Neural progenitor cell (in vitro differentiated cells): ENCODE results near the gene ACYP2. TPM values are rescaled to one million over a fixed set of nuclear protein-coding genes. Genes with fewer than 3 reads are reported as not detected.

Experiments
- DNase-seq: peaks from one replicate; pipeline ENCODE4 v3.0.0-alpha.2; 2016; ENCODE audit warnings: low spot score
- H2AFZ ChIP-seq: fragments of 200-600 bp; sonication (generic); replicated peaks from 2 replicates; pipeline ENCODE4 v1.6.1; 2016; ENCODE audit warnings: antibody characterized with exemption
- H3F3A ChIP-seq: fragments of 200-600 bp; sonication (generic); 2 replicates; pipeline ENCODE4 v1.6.1; 2016; ENCODE audit warnings: antibody characterized with exemption, low read depth
- H3K27ac ChIP-seq: fragments of 200-600 bp; sonication (generic); 2 replicates; pipeline ENCODE4 v1.5.1; 2016; ENCODE audit warnings: mild to moderate bottlenecking
- H3K27me3 ChIP-seq: fragments of 200-600 bp; sonication (generic); 2 replicates; pipeline ENCODE4 v1.6.1; 2016; ENCODE audit warnings: mild to moderate bottlenecking, moderate library complexity
- H3K36me3 ChIP-seq: fragments of 200-600 bp; sonication (generic); 2 replicates; pipeline ENCODE4 v1.5.1; 2016
- H3K4me1 ChIP-seq: fragments of 200-600 bp; sonication (generic); 2 replicates; pipeline ENCODE4 v1.6.1; 2016; ENCODE audit warnings: mixed run types
- H3K4me2 ChIP-seq: fragments of 200-600 bp; sonication (generic); 2 replicates; pipeline ENCODE4 v1.6.1; 2016
- H3K4me3 ChIP-seq: fragments of 200-600 bp; sonication (generic); 2 replicates; pipeline ENCODE4 v1.5.1; 2016
- H3K79me2 ChIP-seq: fragments of 200-600 bp; sonication (generic); 2 replicates; pipeline ENCODE4 v1.6.1; 2016; ENCODE audit warnings: low read depth
- H3K9ac ChIP-seq: fragments of 200-600 bp; sonication (generic); 2 replicates; pipeline ENCODE4 v1.6.1; 2016
- H3K9me3 ChIP-seq: fragments of 200-600 bp; sonication (generic); 2 replicates; pipeline ENCODE4 v1.5.1; 2016; ENCODE audit warnings: low read depth
- H4K20me1 ChIP-seq: fragments of 200-600 bp; sonication (generic); 2 replicates; pipeline ENCODE4 v1.6.1; 2016; ENCODE audit warnings: low read depth
- H3K27ac Mint-ChIP-seq: 3 replicates; pipeline ENCODE4 v1.8.0; 2021; ENCODE audit warnings: mixed read lengths
- H3K27me3 Mint-ChIP-seq: 2 replicates; pipeline ENCODE4 v1.8.0; 2022; ENCODE audit warnings: low read depth, mild to moderate bottlenecking, inconsistent platforms, moderate library complexity, mixed read lengths; ENCODE audit not compliant: insufficient read depth
- H3K36me3 Mint-ChIP-seq: 3 replicates; pipeline ENCODE4 v1.8.0; 2021; ENCODE audit warnings: mixed read lengths
- H3K4me1 Mint-ChIP-seq: 3 replicates; pipeline ENCODE4 v1.8.0; 2021; ENCODE audit warnings: mixed read lengths
- H3K4me3 Mint-ChIP-seq: 3 replicates; pipeline ENCODE4 v1.8.0; 2021; ENCODE audit warnings: mild to moderate bottlenecking, moderate library complexity, mixed read lengths
- H3K9me3 Mint-ChIP-seq: 3 replicates; pipeline ENCODE4 v1.8.0; 2020; ENCODE audit warnings: mixed read lengths
- EZH2 ChIP-seq: fragments of 200-600 bp; sonication (generic); IDR thresholded peaks from 2 replicates; pipeline ENCODE4 v1.6.1; 2017; ENCODE audit warnings: antibody characterized with exemption, mild to moderate bottlenecking, moderate library complexity
- EZH2phosphoT487 ChIP-seq: fragments of 200-600 bp; sonication (generic); IDR thresholded peaks from 2 replicates; pipeline ENCODE4 v1.6.1; 2017; ENCODE audit warnings: antibody characterized with exemption
- total RNA-seq: library from RNA; depleted of rRNA; stranded (reverse); fragments of >200 nt; gene quantifications from 2 replicates; pipeline ENCODE4 v1.2.3, GENCODE V29; 2015; ENCODE audit warnings: low replicate concordance
- TF ChIP-seq, protein P1 (sequence below): fragments of 200-600 bp; sonication (generic); IDR thresholded peaks from 2 replicates; pipeline ENCODE4 v1.5.1; 2017; ENCODE audit warnings: antibody characterized with exemption, mild to moderate bottlenecking

ACYP2 gene
- total RNA-seq, 1 donor from 2014 or later = 9.7 TPM

DNA sequence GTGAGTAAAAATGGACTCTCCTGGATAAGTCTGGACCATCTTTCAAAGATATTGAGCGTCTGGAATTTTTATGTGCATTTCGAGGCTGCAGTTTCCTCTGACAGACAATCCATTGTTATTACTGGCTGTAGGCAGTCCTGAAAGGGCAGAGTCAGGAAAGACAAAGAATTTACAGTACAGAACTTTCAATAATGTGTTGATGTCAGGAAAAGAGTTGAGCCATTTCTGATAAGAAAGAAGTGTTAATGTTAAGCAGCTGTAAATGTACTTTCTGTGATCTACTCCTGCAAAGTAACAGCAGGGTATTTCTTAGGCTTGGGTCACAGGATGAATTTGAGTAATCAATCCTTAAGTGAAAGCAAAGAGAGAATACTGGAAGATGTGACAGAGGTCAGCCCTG is 110.8 kb downstream of the ACYP2 start:
- Histone ChIP-seq H3K4me2 (no peak overlapping the region), H4K20me1 (no peaks in the 10 kb centered on the region), H3K4me1 (peaks cover 10% of the 10 kb centered on the region), H3K27ac (no peak overlapping the region), H3F3A (no peaks in the 10 kb centered on the region), H3K9me3 (no peaks in the 10 kb centered on the region), H3K9ac (no peak overlapping the region), H2AFZ (no peak overlapping the region), H3K79me2 (no peaks in the 10 kb centered on the region), H3K36me3 (no peaks in the 10 kb centered on the region), H3K4me3 (no peak overlapping the region), H3K27me3 (no peaks in the 10 kb centered on the region)
- Mint-ChIP-seq H3K4me1 (no peaks in the 10 kb centered on the region), H3K27ac (no peak overlapping the region), H3K36me3 (no peaks in the 10 kb centered on the region), H3K27me3 (peaks cover 4% of the 10 kb centered on the region), H3K9me3 (no peaks in the 10 kb centered on the region), H3K4me3 (no peak overlapping the region)
- TF ChIP-seq EZH2 (no peak), EZH2phosphoT487 (no peak)
- TF ChIP-seq, protein P1, sequence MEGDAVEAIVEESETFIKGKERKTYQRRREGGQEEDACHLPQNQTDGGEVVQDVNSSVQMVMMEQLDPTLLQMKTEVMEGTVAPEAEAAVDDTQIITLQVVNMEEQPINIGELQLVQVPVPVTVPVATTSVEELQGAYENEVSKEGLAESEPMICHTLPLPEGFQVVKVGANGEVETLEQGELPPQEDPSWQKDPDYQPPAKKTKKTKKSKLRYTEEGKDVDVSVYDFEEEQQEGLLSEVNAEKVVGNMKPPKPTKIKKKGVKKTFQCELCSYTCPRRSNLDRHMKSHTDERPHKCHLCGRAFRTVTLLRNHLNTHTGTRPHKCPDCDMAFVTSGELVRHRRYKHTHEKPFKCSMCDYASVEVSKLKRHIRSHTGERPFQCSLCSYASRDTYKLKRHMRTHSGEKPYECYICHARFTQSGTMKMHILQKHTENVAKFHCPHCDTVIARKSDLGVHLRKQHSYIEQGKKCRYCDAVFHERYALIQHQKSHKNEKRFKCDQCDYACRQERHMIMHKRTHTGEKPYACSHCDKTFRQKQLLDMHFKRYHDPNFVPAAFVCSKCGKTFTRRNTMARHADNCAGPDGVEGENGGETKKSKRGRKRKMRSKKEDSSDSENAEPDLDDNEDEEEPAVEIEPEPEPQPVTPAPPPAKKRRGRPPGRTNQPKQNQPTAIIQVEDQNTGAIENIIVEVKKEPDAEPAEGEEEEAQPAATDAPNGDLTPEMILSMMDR = no peak
- no peak for DNase-seq

DNA sequence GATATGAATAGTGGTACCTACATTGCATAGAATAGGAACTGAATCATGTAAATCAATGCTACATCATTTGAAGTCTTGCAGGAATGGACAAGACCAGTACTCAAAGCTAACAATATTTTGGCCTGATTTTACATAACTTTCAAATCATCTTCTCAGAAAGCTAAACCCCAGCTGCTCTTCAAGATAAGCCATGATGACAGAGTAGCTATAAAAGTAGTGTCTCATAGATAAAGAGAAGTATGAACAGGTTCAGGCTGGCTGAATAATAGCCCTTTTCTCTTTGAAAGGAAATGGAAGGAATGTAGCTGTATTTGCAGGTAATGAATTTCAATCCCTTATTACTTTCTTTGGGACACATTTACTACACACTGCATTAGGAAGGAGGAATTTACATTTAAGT is 112.4 kb downstream of the ACYP2 start:
- Histone ChIP-seq H3K4me3 (no peak overlapping the region), H3K36me3 (no peaks in the 10 kb centered on the region), H3K4me1 (peaks cover 10% of the 10 kb centered on the region), H4K20me1 (no peaks in the 10 kb centered on the region), H3K4me2 (no peak overlapping the region), H3K9ac (no peak overlapping the region), H3K27me3 (no peaks in the 10 kb centered on the region), H3K27ac (no peak overlapping the region), H3K9me3 (no peaks in the 10 kb centered on the region), H2AFZ (no peak overlapping the region), H3F3A (no peaks in the 10 kb centered on the region), H3K79me2 (no peaks in the 10 kb centered on the region)
- TF ChIP-seq EZH2 (no peak), EZH2phosphoT487 (no peak)
- TF ChIP-seq, protein P1 = no peak
- Mint-ChIP-seq H3K36me3 (no peaks in the 10 kb centered on the region), H3K4me1 (no peaks in the 10 kb centered on the region), H3K27me3 (peaks cover 4% of the 10 kb centered on the region), H3K4me3 (no peak overlapping the region), H3K9me3 (peaks cover 3% of the 10 kb centered on the region), H3K27ac (no peak overlapping the region)
- DNase-seq = no peak

DNA sequence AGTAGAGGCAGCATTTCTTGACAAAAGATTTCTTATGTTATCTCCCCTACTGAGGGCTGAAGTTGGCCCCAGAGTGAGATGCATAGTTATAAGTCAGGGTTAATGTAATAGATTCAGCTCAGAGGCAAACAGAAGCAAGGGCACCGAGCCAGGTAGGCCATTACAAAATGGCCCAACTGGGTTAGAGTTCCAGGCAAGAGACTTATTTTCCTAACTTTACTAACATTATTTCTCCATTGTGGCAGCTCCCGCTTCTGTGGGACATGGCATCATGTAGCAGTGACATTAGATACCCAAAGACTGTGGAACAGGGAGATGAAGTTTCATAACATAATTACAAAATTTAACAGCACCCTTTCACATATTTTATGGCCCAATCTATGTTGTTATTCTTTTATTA is 113.5 kb downstream of the ACYP2 start:
- H4K20me1 ChIP-seq = no peaks in the 10 kb centered on the region
- no peak overlapping the region for H3K9ac ChIP-seq
- peaks cover 4% of the 10 kb centered on the region for H3K27me3 Mint-ChIP-seq
- H3K9me3 Mint-ChIP-seq = peaks cover 3% of the 10 kb centered on the region
- no peaks in the 10 kb centered on the region for H3K27me3 ChIP-seq
- H3K36me3 Mint-ChIP-seq = no peaks in the 10 kb centered on the region
- no peaks in the 10 kb centered on the region for H3K9me3 ChIP-seq
- H2AFZ ChIP-seq = no peak overlapping the region
- H3K79me2 ChIP-seq = no peaks in the 10 kb centered on the region
- H3K36me3 ChIP-seq = no peaks in the 10 kb centered on the region
- H3F3A ChIP-seq = no peaks in the 10 kb centered on the region
- peaks cover 10% of the 10 kb centered on the region for H3K4me1 ChIP-seq
- no peaks in the 10 kb centered on the region for H3K4me1 Mint-ChIP-seq
- H3K4me3 Mint-ChIP-seq = no peak overlapping the region
- no peak overlapping the region for H3K27ac Mint-ChIP-seq
- H3K4me2 ChIP-seq = no peak overlapping the region
- no peak for DNase-seq
- H3K4me3 ChIP-seq = no peak overlapping the region
- TF ChIP-seq EZH2phosphoT487 (no peak), EZH2 (no peak)
- TF ChIP-seq, protein P1 = no peak
- H3K27ac ChIP-seq = no peak overlapping the region
